GM12878 (cell line): ENCODE results near the gene ZDHHC7. TPM values are rescaled to one million over a fixed set of nuclear protein-coding genes. Genes with fewer than 3 reads are reported as not detected.

ENCODE experiments used
- ATAC-seq: fragments of 200-7000 bp; cut with Tn5 transposase; 3 replicates; pipeline ENCODE4 v1.9.1; 2020; ENCODE audit warnings: mild to moderate bottlenecking, moderate library complexity
- BruUV-seq: library from RNA; stranded (reverse); fragments of 400-500 nt; replicated peaks from 2 replicates; lab custom pipeline; 2021; lab: Mats Ljungman, UMichigan
- CTCF ChIA-PET: fragments of 300-600 bp; sonication (Branson Sonifier 250); formaldehyde crosslinking; extraction: SDS; loops from one replicate; lab custom pipeline; 2021; ENCODE audit warnings: inconsistent platforms; lab: Yijun Ruan, JAX
- POLR2A ChIA-PET: fragments of 350-600 bp; formaldehyde crosslinking; extraction: SDS; loops from one replicate; lab custom pipeline; 2021; ENCODE audit warnings: inconsistent platforms; lab: Charles Lee
- RAD21 ChIA-PET: fragments of 300-600 bp; sonication (Branson Sonifier 250); formaldehyde crosslinking; loops from one replicate; lab custom pipeline; 2023; ENCODE audit warnings: antibody characterized with exemption; ENCODE audit not compliant: unreplicated experiment; lab: Charles Lee
- SMC1A ChIA-PET: fragments of 300-600 bp; sonication (Branson Sonifier 250); formaldehyde crosslinking; loops from one replicate; lab custom pipeline; 2023; ENCODE audit not compliant: unreplicated experiment, uncharacterized antibody; lab: Charles Lee
- DNase-seq: peaks from one replicate; pipeline ENCODE4 v3.0.0-alpha.2; 2011; ENCODE audit warnings: low read depth, low spot score
- FAIRE-seq: peaks from 3 replicates; lab custom pipeline; 2011; peaks lifted over from hg19 to GRCh38; lab: Jason Lieb, UNC
- H2AFZ ChIP-seq: 2 replicates; pipeline ENCODE4 v1.6.0; 2011; ENCODE audit warnings: low read depth, low read length, control low read depth; ENCODE audit not compliant: control insufficient read depth
- H3K27ac ChIP-seq: 2 replicates; pipeline ENCODE4 v1.5.1; 2011; ENCODE audit warnings: control low read depth; ENCODE audit not compliant: control insufficient read depth, insufficient read depth
- H3K27me3 ChIP-seq, 2 experiments: replicated peaks in 1 of 2; 2 replicates each; pipeline versions ENCODE4 v1.6.0 to v1.6.1; 2011; ENCODE audit warnings: low read length in 1 of 2; ENCODE audit not compliant: control insufficient read depth in 2 of 2, insufficient read depth in 2 of 2
- H3K36me3 ChIP-seq, 2 experiments: 2 replicates each; pipeline ENCODE4 v1.5.1; 2011; ENCODE audit warnings: low read length in 1 of 2; ENCODE audit not compliant: control insufficient read depth in 2 of 2, insufficient read depth in 2 of 2
- H3K4me1 ChIP-seq: 2 replicates; pipeline ENCODE4 v1.6.1; 2011; ENCODE audit warnings: mild to moderate bottlenecking, low read length, moderate library complexity, mixed read lengths; ENCODE audit not compliant: control insufficient read depth, insufficient read depth
- H3K4me2 ChIP-seq: 2 replicates; pipeline ENCODE4 v1.6.0; 2011; ENCODE audit warnings: control low read depth; ENCODE audit not compliant: control insufficient read depth, insufficient read depth
- H3K4me3 ChIP-seq: fragments of 200-600 bp; sonication (generic); 2 replicates; pipeline ENCODE4 v1.5.1; 2016
- H3K79me2 ChIP-seq: 2 replicates; pipeline ENCODE4 v1.6.0; 2011; ENCODE audit warnings: low read length; ENCODE audit not compliant: control insufficient read depth, insufficient read depth
- H3K9ac ChIP-seq: 2 replicates; pipeline ENCODE4 v1.8.0; 2011; ENCODE audit warnings: low read length, control low read depth, mixed read lengths; ENCODE audit not compliant: control insufficient read depth, insufficient read depth
- H3K9me3 ChIP-seq: replicated peaks from 3 replicates; pipeline ENCODE4 v1.5.1; 2011; ENCODE audit warnings: mild to moderate bottlenecking, low read length; ENCODE audit not compliant: control insufficient read depth, insufficient read depth
- H4K20me1 ChIP-seq: 2 replicates; pipeline ENCODE4 v1.6.0; 2011; ENCODE audit not compliant: control insufficient read depth, insufficient read depth
- E4F1 ChIP-seq: fragments of 450-650 bp; IDR thresholded peaks from 2 replicates; pipeline ENCODE4 v1.6.1; 2018; ENCODE audit warnings: borderline replicate concordance, mild to moderate bottlenecking; ENCODE audit not compliant: partially characterized antibody
- KLF5 ChIP-seq: fragments of 450-650 bp; IDR thresholded peaks from 2 replicates; pipeline ENCODE4 v1.6.1; 2014; ENCODE audit warnings: mild to moderate bottlenecking; ENCODE audit not compliant: partially characterized antibody
- NFXL1 ChIP-seq: fragments of 450-650 bp; IDR thresholded peaks from 2 replicates; pipeline ENCODE4 v1.6.1; 2017; ENCODE audit warnings: antibody characterized with exemption, mild to moderate bottlenecking, borderline replicate concordance
- PBX3 ChIP-seq: IDR thresholded peaks from 2 replicates; pipeline ENCODE4 v1.6.1; 2011; ENCODE audit warnings: mild to moderate bottlenecking, low read depth, low read length, moderate library complexity; ENCODE audit not compliant: insufficient replicate concordance
- POLR2AphosphoS2 ChIP-seq: IDR thresholded peaks from 2 replicates; pipeline ENCODE4 v1.6.1; 2011; ENCODE audit warnings: low read depth, mild to moderate bottlenecking, low read length, improper control_type of control experiment, moderate library complexity
- POU2F2 ChIP-seq: IDR thresholded peaks from 3 replicates; pipeline ENCODE4 v1.6.1; 2011; ENCODE audit warnings: low read depth, mild to moderate bottlenecking, low read length, borderline replicate concordance
- SP1 ChIP-seq: IDR thresholded peaks from one replicate; pipeline ENCODE4 v1.6.1; 2011; ENCODE audit warnings: low read depth, low read length
- ZZZ3 ChIP-seq: IDR thresholded peaks from 2 replicates; pipeline ENCODE4 v1.6.1; 2011; ENCODE audit warnings: low read depth; ENCODE audit not compliant: control insufficient read depth, insufficient read length
- WGBS: methylation state at CpG from one replicate; pipeline ENCODE4 v1.1.6; 2016; ENCODE audit warnings: low lambda C conversion rate; ENCODE audit not compliant: insufficient replicate concordance, insufficient coverage; ENCODE audit errors: missing lambda C conversion rate; 5-methylcytosine and 5-hydroxymethylcytosine counted together
- in situ Hi-C: fragments of 300-500 bp; cut with MboI; formaldehyde crosslinking; loops from 9 replicates; pipeline ENCODE4 v1.14.3; 2018; ENCODE audit warnings: mixed read lengths
- intact Hi-C: fragments of 100-400 bp; cut with micrococcal nuclease; formaldehyde crosslinking; loops from one replicate; pipeline ENCODE4 v1.14.2; 2022; ENCODE audit not compliant: unreplicated experiment
- polyA plus RNA-seq, 11 experiments: library from polyadenylated mRNA; depleted of rRNA in 4 of 11; unstranded in 6 of 11; stranded (reverse) in 5 of 11; fragments of >200 nt; fragmentation: Nextera tagmentation in 4 of 11; fragmentation: Illumina TruSeq in 1 of 11; extraction: Ambion mirVana in 4 of 11; extraction: Trizol in 1 of 11; gene quantifications; 1 replicate in 1 of 11; 2 replicates in 10 of 11; pipeline versions ENCODE4 v1.2.1 to v1.2.3, GENCODE V29; 2011 to 2016; ENCODE audit warnings: inconsistent platforms in 2 of 11, missing spikeins in 2 of 11, low read depth in 1 of 11
- total RNA-seq, 4 experiments: library from RNA; depleted of rRNA in 3 of 4; stranded (reverse); fragments of >200 nt in 3 of 4; fragmentation: Illumina TruSeq in 1 of 4; extraction: Trizol in 1 of 4; gene quantifications; 2 replicates each; pipeline versions ENCODE4 v1.2.1 to v1.2.3, GENCODE V29; 2013 to 2021

ZDHHC7 gene
- total and polyA plus RNA-seq, 10 of the 15 experiments (the other 5 are each of a cell fraction or from before 2014, with no cell fraction given): 0.87 to 26.0 (median 20.0) TPM

DNA sequence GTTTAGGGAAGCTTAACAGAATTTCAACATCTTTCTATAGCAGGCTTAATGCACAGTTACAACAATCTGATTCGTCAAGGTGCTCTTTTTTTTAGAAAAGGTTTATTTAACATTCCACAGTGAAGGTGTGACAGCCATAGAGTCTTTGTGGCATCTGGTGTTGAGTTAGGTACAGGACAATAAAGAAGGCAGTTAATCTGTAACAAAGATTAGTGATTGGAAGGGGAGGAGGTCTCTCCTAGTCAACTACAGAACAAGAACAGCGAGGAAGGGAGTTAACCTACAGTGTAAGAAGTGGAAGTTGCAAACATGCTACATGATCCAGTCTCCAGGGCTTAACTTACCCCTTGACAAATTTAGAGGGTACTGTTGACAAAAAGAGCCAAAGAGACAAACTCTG, 3.0 kb upstream of the ZDHHC7 start:
- Histone ChIP-seq H4K20me1 (no peaks in the 10 kb centered on the region), H3K9me3 (no peaks in the 10 kb centered on the region), H3K27me3 (no peaks in the 10 kb centered on the region), H3K4me2 (no peak overlapping the region), H2AFZ (no peak overlapping the region), H3K9ac (no peak overlapping the region), H3K4me1 (peaks cover 9% of the 10 kb centered on the region), H3K4me3 (no peak overlapping the region), H3K79me2 (peaks cover 18% of the 10 kb centered on the region), H3K27ac (no peak overlapping the region), H3K36me3 (no peaks in the 10 kb centered on the region)
- RAD21 ChIA-PET: interaction anchor here (1.4 kb wide), 1 partner anchor 73 kb away, joined by 4 read pairs; no protein-coding TSS in a partner anchor
- DNase-seq (no peak), FAIRE-seq (no peak), ATAC-seq (no peak)
- no TSS peak for BruUV-seq
- CTCF ChIA-PET: interaction anchor here (0.6 to 1.9 kb wide), 3 partner anchors 9 to 72 kb away, joined by 3 to 6 read pairs (median 5); no protein-coding TSS in a partner anchor
- POLR2A ChIA-PET: no interaction called here
- SMC1A ChIA-PET: interaction anchor here (0.8 to 1.0 kb wide), 2 partner anchors 12 to 72 kb away, joined by 3 read pairs; no protein-coding TSS in a partner anchor
- intact Hi-C loops (loop anchor here (5.0 kb wide), 1 partner anchor 73 kb away; no protein-coding TSS in a partner anchor), in situ Hi-C loops (no loop called here)
- TF ChIP-seq POLR2AphosphoS2 (no peak), PBX3 (no peak), POU2F2 (no peak), ZZZ3 (no peak), NFXL1 (no peak), SP1 (no peak), KLF5 (no peak), E4F1 (no peak)
- WGBS: 66% methylated on average over 2 of the region's 2 CpGs
